ENCODE measurements around the gene TMEM178B. TPM values are rescaled to one million over a fixed set of nuclear protein-coding genes. Genes with fewer than 3 reads are reported as not detected.

Gene TMEM178B
- total and polyA plus RNA-seq, 2 of the 13 experiments (the other 11 are each of a cell fraction or from before 2014, with no cell fraction given): 0.01 to 0.02 TPM

GRCh38 chr7:141386881-141387280, 313.0 kb downstream of the TMEM178B start:
- Histone ChIP-seq H3K79me2 (ENCODE audit: insufficient read depth, low read length) (no peaks in the 10 kb centered on the region), H3K4me3 (replicated peaks in 1 of 3; ENCODE audit: insufficient read depth in 1 of 3, low read depth in 2 of 3, low read length in 3 of 3) (no peak overlapping the region), H3K27ac (ENCODE audit: extremely low read length, insufficient read depth, low read length) (no peak overlapping the region), H4K20me1 (ENCODE audit: insufficient read depth, low read length) (no peaks in the 10 kb centered on the region), H3K9me3 (ENCODE audit: low read length) (no peaks in the 10 kb centered on the region), H3K4me2 (ENCODE audit: low read depth, low read length) (no peak overlapping the region), H3K27me3 (ENCODE audit: control insufficient read depth in 1 of 2, insufficient read depth in 2 of 2, low read length in 2 of 2) (peaks cover 0 to 20% of the 10 kb centered on the region in 2 experiments; a peak in 2 of 5 replicates), H3K9ac (ENCODE audit: insufficient read depth, low read depth, low read length) (no peak overlapping the region), H3K4me1 (ENCODE audit: insufficient read depth, low read length) (no peaks in the 10 kb centered on the region), H2AFZ (ENCODE audit: low read length) (no peak overlapping the region), H3K36me3 (replicated peaks in 1 of 2; ENCODE audit: control insufficient read depth in 1 of 2, insufficient read depth in 2 of 2, low read length in 2 of 2) (no peaks in the 10 kb centered on the region)
- DNase-seq (ENCODE audit: low spot score) (no peak), FAIRE-seq (no peak), ATAC-seq (no peak)
- TF ChIP-seq KLF15 (CRISPR knock-in tag; IDR thresholded peaks at IDR 0.05; ENCODE audit: borderline replicate concordance) (no peak), ZFP36 (IDR thresholded peaks at IDR 0.05; ENCODE audit: borderline replicate concordance, low read depth, low read length, partially characterized antibody) (no peak), CC2D1A (CRISPR knock-in tag; IDR thresholded peaks at IDR 0.05) (no peak), MEIS1 (CRISPR knock-in tag; IDR thresholded peaks at IDR 0.05; ENCODE audit: borderline replicate concordance) (no peak), NPAS2 (CRISPR knock-in tag; IDR thresholded peaks at IDR 0.05; ENCODE audit: borderline replicate concordance) (no peak), MBNL3 (CRISPR knock-in tag; conservative IDR thresholded peaks at IDR 0.05) (no peak), STAT6 (CRISPR knock-in tag; IDR thresholded peaks at IDR 0.05; ENCODE audit: borderline replicate concordance) (no peak), MTERF4 (CRISPR knock-in tag; IDR thresholded peaks at IDR 0.05) (no peak), ZNF569 (CRISPR knock-in tag; IDR thresholded peaks at IDR 0.05; ENCODE audit: borderline replicate concordance) (no peak), HHEX (CRISPR knock-in tag; IDR thresholded peaks at IDR 0.05) (no peak), ZNF503 (CRISPR knock-in tag; IDR thresholded peaks at IDR 0.05) (no peak), ZNF574 (CRISPR knock-in tag; IDR thresholded peaks at IDR 0.05) (no peak)
- POLR2A ChIA-PET: no interaction called here
- 33% methylated on average over 1 of the region's 1 CpG for WGBS (ENCODE audit: low lambda C conversion rate)
- no TSS peak for BruUV-seq (replicated peaks)
- CTCF ChIA-PET (ENCODE audit: low intra/inter-chr PET ratio, low total read pairs): no interaction called here
- in situ Hi-C loops (cut with HindIII; ENCODE audit: extremely low pct_ligation_motif_present, low pct_unique_long_range_greater_than_20kb): no loop called here
- intact Hi-C loops (cut with micrococcal nuclease; ENCODE audit: unreplicated experiment): no loop called here

Measured in HepG2 (cell line).